ENCODE data around the gene SORBS1. TPM values are rescaled to one million over a fixed set of nuclear protein-coding genes. Genes with fewer than 3 reads are reported as not detected.

SORBS1 gene
- total and polyA plus RNA-seq, 2 of the 13 experiments (the other 11 are each of a cell fraction or from before 2014, with no cell fraction given): 16.8 to 39.8 TPM

- TF ChIP-seq ARID5B (CRISPR knock-in tag; IDR thresholded peaks at IDR 0.05) (peak; percentile 97), ZNF430 (CRISPR knock-in tag; IDR thresholded peaks at IDR 0.05) (0 out of 2 replicates have a peak, but pooled peaks have one; percentile 56), FOSL2 (CRISPR knock-in tag; IDR thresholded peaks at IDR 0.05) (peak; percentile 92), ARNTL (CRISPR knock-in tag; IDR thresholded peaks at IDR 0.05) (peak; percentile 29; the same call in 1 of the 2 replicates), ZNF12 (CRISPR knock-in tag; IDR thresholded peaks at IDR 0.05) (0 out of 2 replicates have a peak, but pooled peaks have one; percentile 45), RBM22 (optimal IDR thresholded peaks at IDR 0.05; ENCODE audit: low read length) (peak; percentile 18), MAZ (IDR thresholded peaks at IDR 0.05; ENCODE audit: borderline replicate concordance, low read depth, low read length) (peak; percentile 32; the same call in 1 of the 2 replicates), MAZ (CRISPR knock-in tag; IDR thresholded peaks at IDR 0.05; ENCODE audit: low read depth) (peak; percentile 14; the same call in 1 of the 2 replicates), AGO1 (IDR thresholded peaks at IDR 0.05; ENCODE audit: low read depth, low read length, poor library complexity, severe bottlenecking) (no peak), PLSCR1 (CRISPR knock-in tag; IDR thresholded peaks at IDR 0.05; ENCODE audit: borderline replicate concordance) (no peak), REL (CRISPR knock-in tag; conservative IDR thresholded peaks at IDR 0.05) (no peak), AHDC1 (CRISPR knock-in tag; IDR thresholded peaks at IDR 0.05; ENCODE audit: borderline replicate concordance) (peak; percentile 66; the same call in 1 of the 2 replicates), NRL (CRISPR knock-in tag; IDR thresholded peaks at IDR 0.05; ENCODE audit: borderline replicate concordance) (no peak), GATAD2A (CRISPR knock-in tag; IDR thresholded peaks at IDR 0.05) (peak; percentile 99), ZNF362 (CRISPR knock-in tag; IDR thresholded peaks at IDR 0.05; ENCODE audit: borderline replicate concordance) (peak; percentile 70; the same call in 1 of the 2 replicates), ZNF567 (CRISPR knock-in tag; IDR thresholded peaks at IDR 0.05; ENCODE audit: borderline replicate concordance) (no peak)
These were observed 282.8 kb downstream of the SORBS1 start (continued) for GRCh38 chr10:95278061-95278988.
